A673 (cell line): ENCODE data around the gene KIRREL3. TPM values are rescaled to one million over a fixed set of nuclear protein-coding genes. Genes with fewer than 3 reads are reported as not detected.

Source experiments
- BruUV-seq: library from RNA; stranded (reverse); fragments of 400-500 nt; replicated peaks from 2 replicates; lab custom pipeline; 2021; lab: Mats Ljungman, UMichigan
- CTCF ChIA-PET: fragments of 300-600 bp; sonication (Branson Sonifier 250); formaldehyde crosslinking; loops from one replicate; lab custom pipeline; 2022; ENCODE audit warnings: antibody characterized with exemption; lab: Charles Lee
- POLR2A ChIA-PET: fragments of 300-600 bp; sonication (Branson Sonifier 250); formaldehyde crosslinking; loops from one replicate; lab custom pipeline; 2022; ENCODE audit warnings: antibody characterized with exemption; ENCODE audit not compliant: low non-redundant PET; lab: Charles Lee
- DNase-seq: peaks from one replicate; pipeline ENCODE4 v3.0.0-alpha.2; 2015; ENCODE audit warnings: low spot score
- H3K27ac ChIP-seq: fragments of 200-600 bp; sonication (generic); 2 replicates; pipeline ENCODE4 v1.5.1; 2016; ENCODE audit warnings: mixed run types, low read depth, mild to moderate bottlenecking, mixed read lengths, antibody characterized with exemption, low read length; ENCODE audit not compliant: poor library complexity, severe bottlenecking
- H3K27me3 ChIP-seq: fragments of 200-600 bp; sonication (generic); replicated peaks from 2 replicates; pipeline ENCODE4 v1.6.1; 2017; ENCODE audit warnings: mixed run types, low read depth, mild to moderate bottlenecking, mixed read lengths, antibody characterized with exemption, low read length; ENCODE audit not compliant: insufficient read depth, poor library complexity
- H3K36me3 ChIP-seq: fragments of 200-600 bp; sonication (generic); 2 replicates; pipeline ENCODE4 v1.6.1; 2016; ENCODE audit warnings: mixed run types, mild to moderate bottlenecking, mixed read lengths, antibody characterized with exemption, low read length; ENCODE audit not compliant: insufficient read depth, poor library complexity, severe bottlenecking
- H3K4me1 ChIP-seq: fragments of 200-600 bp; sonication (generic); 2 replicates; pipeline ENCODE4 v1.6.1; 2017; ENCODE audit warnings: mixed run types, mild to moderate bottlenecking, mixed read lengths, antibody characterized with exemption, low read length; ENCODE audit not compliant: insufficient read depth, poor library complexity, severe bottlenecking
- H3K4me3 ChIP-seq: fragments of 200-600 bp; sonication (generic); 2 replicates; pipeline ENCODE4 v1.5.1; 2016; ENCODE audit warnings: low read depth, mixed run types, mild to moderate bottlenecking, mixed read lengths, low read length; ENCODE audit not compliant: poor library complexity, severe bottlenecking
- H3K9me3 ChIP-seq: fragments of 200-600 bp; sonication (generic); 2 replicates; pipeline ENCODE4 v1.6.1; 2016; ENCODE audit warnings: mixed run types, low read depth, mild to moderate bottlenecking, mixed read lengths, antibody characterized with exemption, low read length; ENCODE audit not compliant: poor library complexity, severe bottlenecking
- EZH2 ChIP-seq: fragments of 200-600 bp; sonication (generic); IDR thresholded peaks from 2 replicates; pipeline ENCODE4 v1.6.1; 2017; ENCODE audit warnings: borderline replicate concordance, low read depth, mild to moderate bottlenecking, mixed read lengths, antibody characterized with exemption, low read length; ENCODE audit not compliant: poor library complexity, severe bottlenecking
- intact Hi-C: fragments of 100-400 bp; cut with micrococcal nuclease; formaldehyde crosslinking; loops from one replicate; pipeline ENCODE4 v1.10.0; 2022; ENCODE audit not compliant: unreplicated experiment
- total RNA-seq: library from RNA; stranded (reverse); gene quantifications from 2 replicates; pipeline ENCODE4 v1.2.3, GENCODE V29; 2021
- TF ChIP-seq, protein P1 (sequence below): fragments of 300-800, 200-600 bp; sonication (generic); conservative IDR thresholded peaks from 2 replicates; pipeline ENCODE4 v1.5.1; 2017; ENCODE audit warnings: low read depth, mild to moderate bottlenecking, antibody characterized with exemption, low read length, moderate library complexity, mixed read lengths

KIRREL3 gene
- total RNA-seq, 1 experiment from 2014 or later: not detected

DNA sequence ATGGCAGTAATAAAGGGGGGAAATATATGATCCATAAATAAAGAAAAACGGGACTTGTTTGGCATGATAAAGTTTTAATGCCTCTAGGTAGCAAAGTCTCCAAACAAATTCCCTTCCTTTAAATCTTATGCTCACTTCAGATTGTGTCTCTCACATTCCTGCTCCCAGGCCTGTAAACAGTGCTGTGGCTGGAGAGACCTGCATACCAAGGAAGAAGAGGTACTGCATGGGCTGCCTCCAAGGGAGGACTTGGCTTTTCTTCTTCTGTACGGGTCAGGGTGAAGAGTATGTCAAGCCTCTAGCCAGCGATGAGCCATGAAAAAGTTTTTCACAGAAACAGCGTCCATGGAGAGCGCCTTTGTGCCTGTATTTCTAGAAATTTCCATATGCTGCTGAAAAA is 161.8 kb downstream of the KIRREL3 start:
- ChIA-PET POLR2A (no interaction called here), CTCF (no interaction called here)
- Histone ChIP-seq H3K4me1 (no peaks in the 10 kb centered on the region), H3K9me3 (no peaks in the 10 kb centered on the region), H3K4me3 (no peak overlapping the region), H3K27me3 (peaks cover 40% of the 10 kb centered on the region), H3K27ac (no peak overlapping the region), H3K36me3 (no peaks in the 10 kb centered on the region)
- TF ChIP-seq, protein P1, sequence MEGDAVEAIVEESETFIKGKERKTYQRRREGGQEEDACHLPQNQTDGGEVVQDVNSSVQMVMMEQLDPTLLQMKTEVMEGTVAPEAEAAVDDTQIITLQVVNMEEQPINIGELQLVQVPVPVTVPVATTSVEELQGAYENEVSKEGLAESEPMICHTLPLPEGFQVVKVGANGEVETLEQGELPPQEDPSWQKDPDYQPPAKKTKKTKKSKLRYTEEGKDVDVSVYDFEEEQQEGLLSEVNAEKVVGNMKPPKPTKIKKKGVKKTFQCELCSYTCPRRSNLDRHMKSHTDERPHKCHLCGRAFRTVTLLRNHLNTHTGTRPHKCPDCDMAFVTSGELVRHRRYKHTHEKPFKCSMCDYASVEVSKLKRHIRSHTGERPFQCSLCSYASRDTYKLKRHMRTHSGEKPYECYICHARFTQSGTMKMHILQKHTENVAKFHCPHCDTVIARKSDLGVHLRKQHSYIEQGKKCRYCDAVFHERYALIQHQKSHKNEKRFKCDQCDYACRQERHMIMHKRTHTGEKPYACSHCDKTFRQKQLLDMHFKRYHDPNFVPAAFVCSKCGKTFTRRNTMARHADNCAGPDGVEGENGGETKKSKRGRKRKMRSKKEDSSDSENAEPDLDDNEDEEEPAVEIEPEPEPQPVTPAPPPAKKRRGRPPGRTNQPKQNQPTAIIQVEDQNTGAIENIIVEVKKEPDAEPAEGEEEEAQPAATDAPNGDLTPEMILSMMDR: no peak
- TF ChIP-seq EZH2: no peak
- no peak for DNase-seq
- intact Hi-C loops: no loop called here
- no TSS peak for BruUV-seq

DNA sequence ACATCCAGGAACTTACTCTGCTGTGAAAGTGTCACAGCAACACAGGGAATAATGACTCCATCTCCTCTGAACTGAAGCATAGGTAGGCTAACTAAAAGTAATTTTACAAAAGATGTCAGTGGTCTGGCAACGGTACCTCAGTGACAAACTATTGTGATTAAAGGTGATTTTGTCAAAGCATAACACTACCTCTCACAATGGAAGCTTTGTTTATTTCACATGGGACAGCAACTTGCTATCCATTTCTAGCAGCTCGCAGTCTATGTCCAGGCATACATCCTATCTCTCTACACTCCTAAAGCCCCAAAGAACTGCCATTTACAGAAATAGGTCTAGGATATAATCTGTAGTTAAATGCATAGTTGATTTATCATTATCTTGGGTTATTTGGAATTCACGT is 163.0 kb downstream of the KIRREL3 start:
- no peak for TF ChIP-seq EZH2
- TF ChIP-seq, protein P1: no peak
- ChIA-PET POLR2A (no interaction called here), CTCF (no interaction called here)
- no peaks in the 10 kb centered on the region for H3K36me3 ChIP-seq
- intact Hi-C loops: no loop called here
- peaks cover 40% of the 10 kb centered on the region for H3K27me3 ChIP-seq
- H3K4me1 ChIP-seq: no peaks in the 10 kb centered on the region
- no TSS peak for BruUV-seq
- no peak overlapping the region for H3K27ac ChIP-seq
- no peak overlapping the region for H3K4me3 ChIP-seq
- no peaks in the 10 kb centered on the region for H3K9me3 ChIP-seq
- no peak for DNase-seq

DNA sequence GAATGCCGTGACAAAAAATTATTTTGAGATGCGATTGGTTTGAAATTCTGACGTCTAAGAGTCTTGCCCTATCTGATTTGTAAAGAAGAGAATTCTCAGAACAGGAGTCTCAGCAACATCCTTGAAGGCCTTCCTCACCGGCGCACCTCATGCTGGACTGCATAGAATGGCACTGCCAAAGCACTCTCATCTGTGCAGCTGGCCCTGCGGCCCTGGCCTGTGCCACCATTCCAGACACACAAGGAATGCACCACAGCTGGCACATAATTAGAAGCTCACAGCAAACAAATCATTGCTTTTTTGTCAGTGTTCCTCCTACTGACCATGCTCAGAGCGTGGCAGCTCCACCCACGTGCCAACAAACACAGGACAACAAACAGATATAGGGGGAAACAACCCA is 166.0 kb downstream of the KIRREL3 start:
- no peak overlapping the region for H3K27ac ChIP-seq
- ChIA-PET CTCF (no interaction called here), POLR2A (no interaction called here)
- H3K9me3 ChIP-seq: no peaks in the 10 kb centered on the region
- no TSS peak for BruUV-seq
- intact Hi-C loops: no loop called here
- no peaks in the 10 kb centered on the region for H3K4me1 ChIP-seq
- no peaks in the 10 kb centered on the region for H3K36me3 ChIP-seq
- H3K27me3 ChIP-seq: peaks cover 32% of the 10 kb centered on the region
- no peak for TF ChIP-seq EZH2
- TF ChIP-seq, protein P1: no peak
- DNase-seq: no peak
- no peak overlapping the region for H3K4me3 ChIP-seq
